ENCODE data around the gene CCDC74B. TPM values are rescaled to one million over a fixed set of nuclear protein-coding genes. Genes with fewer than 3 reads are reported as not detected.
"Not testable (repeated sequence)": the region's sequence is repeated elsewhere in the genome, so short reads cannot be mapped to it uniquely, and the experiment has no call there.

The CCDC74B gene
- total RNA-seq, 1 donor from 2014 or later: 8.8 TPM

GRCh38 chr2:130152816-130153595, 8.1 kb upstream of the CCDC74B start:
- Mint-ChIP-seq H3K4me3 (no peak overlapping the region), H3K36me3 (peaks cover 2% of the 10 kb centered on the region), H3K27me3 (ENCODE audit: insufficient read depth, low read depth) (peaks cover 7% of the 10 kb centered on the region), H3K4me1 (no peaks in the 10 kb centered on the region), H3K9me3 (no peaks in the 10 kb centered on the region), H3K27ac (no peak overlapping the region)
- no peak overlapping the region for H3K9ac ChIP-seq
- H3K4me1 ChIP-seq: no peaks in the 10 kb centered on the region
- no peaks in the 10 kb centered on the region for H3K9me3 ChIP-seq (ENCODE audit: low read depth)
- H3K36me3 ChIP-seq: no peaks in the 10 kb centered on the region
- TF ChIP-seq EZH2phosphoT487 (IDR thresholded peaks at IDR 0.05) (no peak), CTCF (IDR thresholded peaks at IDR 0.05) (no peak), EZH2 (IDR thresholded peaks at IDR 0.05) (no peak)
- DNase-seq (ENCODE audit: low spot score): no peak
- H4K20me1 ChIP-seq (ENCODE audit: low read depth): peaks cover 25% of the 10 kb centered on the region
- no peaks in the 10 kb centered on the region for H3K27me3 ChIP-seq
- H2AFZ ChIP-seq (replicated peaks): no peak overlapping the region
- no peaks in the 10 kb centered on the region for H3K79me2 ChIP-seq (ENCODE audit: low read depth)
- H3K4me2 ChIP-seq: no peak overlapping the region
- H3K4me3 ChIP-seq: no peak overlapping the region
- no peaks in the 10 kb centered on the region for H3F3A ChIP-seq (ENCODE audit: low read depth)
- H3K27ac ChIP-seq: no peak overlapping the region

- not testable (repeated sequence) for H3K4me3 ChIP-seq; H3K27me3 Mint-ChIP-seq (ENCODE audit: insufficient read depth, low read depth); H2AFZ ChIP-seq (replicated peaks); H3K36me3 ChIP-seq; H3K9me3 ChIP-seq (ENCODE audit: low read depth); H3K4me1 ChIP-seq; H3K79me2 ChIP-seq (ENCODE audit: low read depth); H3K36me3 Mint-ChIP-seq; H3K27ac ChIP-seq; H3K9me3 Mint-ChIP-seq; H3K4me1 Mint-ChIP-seq; H3K9ac ChIP-seq; H3K4me2 ChIP-seq; H3K27me3 ChIP-seq; H3K4me3 Mint-ChIP-seq; H3K27ac Mint-ChIP-seq; DNase-seq (ENCODE audit: low spot score); H3F3A ChIP-seq (ENCODE audit: low read depth)
- peaks cover 25% of the 10 kb centered on the region for H4K20me1 ChIP-seq (ENCODE audit: low read depth)
Measured at GRCh38 chr2:130152136-130152815, 7.4 kb upstream of the CCDC74B start.

- not testable (repeated sequence) for H3K27me3 ChIP-seq; H3K9me3 Mint-ChIP-seq; DNase-seq (ENCODE audit: low spot score); H3K79me2 ChIP-seq (ENCODE audit: low read depth); H3K36me3 ChIP-seq; H3K4me3 Mint-ChIP-seq; H3K27ac ChIP-seq; H3K27ac Mint-ChIP-seq; H3K9ac ChIP-seq; H2AFZ ChIP-seq (replicated peaks); H3K36me3 Mint-ChIP-seq; H3K9me3 ChIP-seq (ENCODE audit: low read depth); H3K4me1 Mint-ChIP-seq; H3K4me3 ChIP-seq; H3K27me3 Mint-ChIP-seq (ENCODE audit: insufficient read depth, low read depth); H3K4me1 ChIP-seq; H3K4me2 ChIP-seq; H3F3A ChIP-seq (ENCODE audit: low read depth)
- H4K20me1 ChIP-seq (ENCODE audit: low read depth): peaks cover 27% of the 10 kb centered on the region
Measured at GRCh38 chr2:130151145-130151512, 6.2 kb upstream of the CCDC74B start.

DNA sequence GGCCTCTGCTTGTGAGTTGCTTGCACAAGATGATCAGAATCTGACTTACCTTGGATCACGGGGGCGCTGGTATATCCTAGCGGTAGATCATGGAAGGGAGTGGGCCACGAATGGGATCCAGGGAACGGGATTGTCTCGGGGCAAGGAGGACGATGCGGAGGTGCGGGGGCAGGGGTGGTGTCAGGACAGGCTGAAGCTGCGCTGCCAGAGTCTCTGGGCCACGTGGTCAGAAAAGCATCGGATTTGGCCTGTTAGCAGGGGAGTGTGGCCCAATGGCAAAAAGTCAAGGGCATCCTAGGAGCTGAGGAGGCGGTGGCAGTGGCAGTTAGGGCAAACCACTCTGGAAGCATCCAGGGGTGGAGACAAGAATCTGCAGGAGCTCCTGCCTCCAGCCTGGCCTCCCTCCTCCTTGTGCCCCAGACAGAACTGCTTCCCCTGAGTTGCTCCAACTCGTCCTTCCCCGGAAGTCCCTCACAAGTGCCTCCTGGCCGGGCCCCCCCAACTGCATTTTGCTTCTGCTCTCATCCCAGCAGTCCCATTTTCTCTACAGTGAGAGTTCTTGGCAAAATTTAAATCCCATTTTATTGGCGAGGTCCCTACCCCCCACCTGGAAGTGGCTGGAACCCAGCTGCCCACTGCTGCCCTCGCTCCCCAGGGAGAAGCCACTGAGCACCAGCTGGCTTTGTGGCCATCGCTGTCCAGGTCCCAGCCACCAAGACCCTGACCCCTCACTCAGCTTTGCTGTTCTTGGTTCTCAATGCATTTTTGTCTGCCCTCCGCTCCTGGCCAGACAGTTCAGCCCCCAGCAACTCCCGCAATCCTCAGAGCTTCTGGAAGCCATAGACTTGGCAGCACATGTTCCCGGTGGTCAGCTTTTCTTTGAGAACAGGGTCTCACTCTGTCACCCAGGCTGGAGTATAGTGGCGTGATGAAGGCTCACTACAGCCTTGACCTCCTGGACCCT, 5.6 kb upstream of the CCDC74B start:
- H3K27me3 ChIP-seq: no peaks in the 10 kb centered on the region
- H3K4me3 Mint-ChIP-seq: no peak overlapping the region
- H3K27ac ChIP-seq: no peak overlapping the region
- no peaks in the 10 kb centered on the region for H3K9me3 Mint-ChIP-seq
- no peaks in the 10 kb centered on the region for H3K4me1 ChIP-seq
- DNase-seq (ENCODE audit: low spot score): no peak
- H3K9me3 ChIP-seq (ENCODE audit: low read depth): no peaks in the 10 kb centered on the region
- H3K27me3 Mint-ChIP-seq (ENCODE audit: insufficient read depth, low read depth): peaks cover 5% of the 10 kb centered on the region
- H2AFZ ChIP-seq (replicated peaks): no peak overlapping the region
- no peaks in the 10 kb centered on the region for H3K4me1 Mint-ChIP-seq
- H3K9ac ChIP-seq: no peak overlapping the region
- peaks cover 2% of the 10 kb centered on the region for H3K36me3 Mint-ChIP-seq
- no peak overlapping the region for H3K4me2 ChIP-seq
- peaks cover 4% of the 10 kb centered on the region for H3F3A ChIP-seq (ENCODE audit: low read depth)
- H3K4me3 ChIP-seq: no peak overlapping the region
- TF ChIP-seq EZH2 (IDR thresholded peaks at IDR 0.05) (no peak), CTCF (IDR thresholded peaks at IDR 0.05) (no peak), EZH2phosphoT487 (IDR thresholded peaks at IDR 0.05) (no peak)
- H3K27ac Mint-ChIP-seq: no peak overlapping the region
- peaks cover 27% of the 10 kb centered on the region for H4K20me1 ChIP-seq (ENCODE audit: low read depth)
- peaks cover 6% of the 10 kb centered on the region for H3K79me2 ChIP-seq (ENCODE audit: low read depth)
- H3K36me3 ChIP-seq: no peaks in the 10 kb centered on the region

DNA sequence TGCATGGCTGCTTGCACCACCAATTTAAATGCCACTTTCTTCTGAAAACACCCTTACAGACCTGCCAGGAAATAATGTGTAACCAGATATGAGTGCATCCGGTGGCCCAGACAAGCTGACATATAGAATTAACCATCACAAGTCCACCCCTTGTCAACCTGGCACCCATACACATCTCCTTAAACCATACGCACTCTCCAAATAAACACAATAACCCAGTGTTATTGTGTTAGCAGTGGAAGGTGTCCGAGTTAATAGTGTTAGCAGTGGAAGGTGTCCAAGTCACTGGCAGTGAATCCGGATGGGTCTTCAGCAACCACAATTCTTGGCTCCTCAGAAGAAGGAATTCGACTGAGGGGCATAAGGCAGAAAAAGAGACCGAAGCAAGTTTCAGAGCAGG, 3.6 kb upstream of the CCDC74B start:
- DNase-seq (ENCODE audit: low spot score); H3K27ac Mint-ChIP-seq; H3K9me3 Mint-ChIP-seq: not testable (repeated sequence)

More for the DNA sequence above, 3.6 kb upstream of the CCDC74B start:
- H3K27me3 ChIP-seq; H3K27me3 Mint-ChIP-seq (ENCODE audit: insufficient read depth, low read depth); H3K27ac ChIP-seq; H3K4me1 ChIP-seq; H2AFZ ChIP-seq (replicated peaks); H3K9ac ChIP-seq; H3K4me2 ChIP-seq; H3K4me1 Mint-ChIP-seq; H3K4me3 ChIP-seq; H3K36me3 Mint-ChIP-seq; H3K4me3 Mint-ChIP-seq; H3K9me3 ChIP-seq (ENCODE audit: low read depth); H3K79me2 ChIP-seq (ENCODE audit: low read depth); H3K36me3 ChIP-seq: not testable (repeated sequence)
- Histone ChIP-seq H4K20me1 (ENCODE audit: low read depth) (peaks cover 32% of the 10 kb centered on the region), H3F3A (ENCODE audit: low read depth) (peaks cover 16% of the 10 kb centered on the region)

All from neural progenitor cell (in vitro differentiated cells).